ENCODE measurements around the gene COX19. TPM values are rescaled to one million over a fixed set of nuclear protein-coding genes. Genes with fewer than 3 reads are reported as not detected.

Gene COX19
- polyA plus RNA-seq, 1 of the 3 experiments (the other 2 are of a cell fraction) = 7.6 TPM

DNA sequence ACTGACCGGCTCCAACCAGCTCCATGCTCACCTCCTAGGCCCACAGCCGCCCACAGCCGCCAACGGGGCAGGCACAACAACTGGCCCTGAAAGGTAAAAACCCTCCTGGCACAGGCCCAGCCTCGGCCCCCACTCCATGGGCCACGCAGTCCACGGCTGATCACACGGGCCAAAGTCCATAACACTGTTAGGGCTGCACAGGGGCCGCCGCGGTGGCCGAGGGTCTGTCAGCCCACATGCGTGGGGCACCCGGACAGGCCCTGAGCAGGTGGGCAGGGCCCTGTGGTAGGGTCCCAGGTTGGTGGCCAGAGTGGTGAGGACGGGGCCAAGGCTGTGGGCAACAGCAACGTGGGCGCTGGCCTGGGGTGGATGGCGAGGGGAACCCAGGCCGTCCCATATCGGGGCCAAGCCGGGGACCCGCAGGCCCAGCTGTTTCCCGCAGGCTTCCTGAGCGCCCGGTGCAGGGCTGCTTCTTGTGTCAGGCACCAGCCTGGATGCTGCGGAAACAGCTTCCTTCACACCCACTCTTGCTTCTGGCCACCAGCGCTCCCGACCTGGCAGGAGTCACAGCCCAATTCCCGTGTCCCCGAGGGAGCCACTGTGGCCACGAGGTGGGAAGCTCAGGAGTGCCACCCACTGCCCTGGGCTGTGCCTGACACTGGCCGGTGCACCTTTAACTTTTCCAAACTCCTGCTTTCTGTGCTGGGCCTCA lies 36.8 kb upstream of the COX19 start:
- H3K4me3 ChIP-seq (ENCODE audit: low read depth in 2 of 2, low read length in 1 of 2) = no peak overlapping the region
- WGBS (ENCODE audit: low lambda C conversion rate) = 93% methylated on average over 20 of the region's 32 CpGs
- H3K9me3 ChIP-seq = no peaks in the 10 kb centered on the region
- no peak overlapping the region for H3K9ac ChIP-seq
- POLR2A ChIA-PET = no interaction called here
- no peak for TF ChIP-seq GABPA (IDR thresholded peaks at IDR 0.05; ENCODE audit: low read depth)
- no peak for TF ChIP-seq TCF12 (IDR thresholded peaks at IDR 0.05)
- TF ChIP-seq NRF1 (IDR thresholded peaks at IDR 0.05; ENCODE audit: low read depth, low read length) = no peak
- H3K27me3 ChIP-seq (ENCODE audit: insufficient read depth) = no peaks in the 10 kb centered on the region
- H3F3A ChIP-seq (replicated peaks; ENCODE audit: insufficient read depth) = peaks cover 8% of the 10 kb centered on the region
- H3K9me2 ChIP-seq = no peaks in the 10 kb centered on the region
- H3K4me1 ChIP-seq (ENCODE audit: control insufficient read depth in 1 of 2, insufficient read depth in 2 of 2, low read depth in 1 of 2, low read length in 1 of 2) = peaks cover 0 to 3% of the 10 kb centered on the region in 2 experiments; a peak in 1 of 4 replicates
- H3K36me3 ChIP-seq (replicated peaks in 1 of 2; ENCODE audit: control insufficient read depth in 1 of 2, insufficient read depth in 2 of 2, low read length in 1 of 2) = peaks cover 8 to 18% of the 10 kb centered on the region in 2 experiments
- CTCF ChIA-PET = interaction anchor here (1.2 to 5.4 kb wide), 4 partner anchors 19 to 142 kb away, joined by 3 to 36 read pairs (median 6); no protein-coding TSS in a partner anchor
- peaks cover 84% of the 10 kb centered on the region for H4K20me1 ChIP-seq (ENCODE audit: insufficient read depth)
- DNase-seq = no peak
- no peak overlapping the region for H3K4me2 ChIP-seq
- no peak overlapping the region for H3K27ac ChIP-seq (ENCODE audit: low read depth in 2 of 2, low read length in 1 of 2)
- H3K79me2 ChIP-seq (ENCODE audit: insufficient read depth) = peaks cover 49% of the 10 kb centered on the region; the same call in 1 of the 2 replicates
- no peak overlapping the region for H2AFZ ChIP-seq (ENCODE audit: low read depth)

DNA sequence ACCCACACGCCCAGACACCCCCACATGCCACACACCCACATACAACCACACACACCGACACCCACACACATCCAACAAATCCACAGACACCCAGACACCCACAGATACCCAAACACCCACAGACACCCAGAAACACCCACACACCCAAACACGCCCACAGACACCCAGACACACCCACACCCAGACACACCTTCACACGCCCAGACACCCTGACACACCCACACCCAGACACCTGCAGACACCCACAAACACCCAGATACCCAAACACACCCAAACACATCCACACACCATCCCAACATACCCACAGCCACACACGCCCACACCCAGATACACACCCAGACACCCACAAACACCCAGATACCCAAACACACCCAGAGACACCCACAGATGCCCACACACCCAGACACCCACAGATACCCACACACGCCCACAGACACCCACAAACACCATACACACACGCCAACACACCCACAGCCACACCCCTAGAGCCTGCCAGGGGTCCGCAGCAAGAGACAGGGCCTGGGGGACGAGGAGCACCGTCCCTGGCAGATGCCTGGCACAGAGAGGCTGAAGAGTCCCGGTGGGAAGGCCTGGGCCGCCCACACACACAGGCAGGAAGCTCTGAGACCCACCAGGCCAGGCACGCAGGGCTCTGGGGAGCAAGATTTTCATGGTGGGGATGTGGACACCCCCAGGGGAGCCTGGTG lies 36.1 kb upstream of the COX19 start:
- ChIA-PET POLR2A (no interaction called here), CTCF (interaction anchor here (5.4 kb wide), 1 partner anchor 19 kb away, joined by 36 read pairs; no protein-coding TSS in a partner anchor)
- no peak overlapping the region for H2AFZ ChIP-seq (ENCODE audit: low read depth)
- 94% methylated on average over 12 of the region's 13 CpGs for WGBS (ENCODE audit: low lambda C conversion rate)
- no peaks in the 10 kb centered on the region for H3K9me2 ChIP-seq
- DNase-seq = no peak
- no peaks in the 10 kb centered on the region for H3K9me3 ChIP-seq
- H3K4me2 ChIP-seq = no peak overlapping the region
- H3K9ac ChIP-seq = no peak overlapping the region
- no peaks in the 10 kb centered on the region for H3K27me3 ChIP-seq (ENCODE audit: insufficient read depth)
- H3K36me3 ChIP-seq (replicated peaks in 1 of 2; ENCODE audit: control insufficient read depth in 1 of 2, insufficient read depth in 2 of 2, low read length in 1 of 2) = peaks cover 8 to 24% of the 10 kb centered on the region in 2 experiments
- H3F3A ChIP-seq (replicated peaks; ENCODE audit: insufficient read depth) = peaks cover 8% of the 10 kb centered on the region
- H3K4me3 ChIP-seq (ENCODE audit: low read depth in 2 of 2, low read length in 1 of 2) = no peak overlapping the region
- H4K20me1 ChIP-seq (ENCODE audit: insufficient read depth) = peaks cover 79% of the 10 kb centered on the region
- H3K27ac ChIP-seq (ENCODE audit: low read depth in 2 of 2, low read length in 1 of 2) = no peak overlapping the region
- peaks cover 0 to 3% of the 10 kb centered on the region in 2 experiments; a peak in 1 of 4 replicates for H3K4me1 ChIP-seq (ENCODE audit: control insufficient read depth in 1 of 2, insufficient read depth in 2 of 2, low read depth in 1 of 2, low read length in 1 of 2)
- peaks cover 49% of the 10 kb centered on the region; the same call in 1 of the 2 replicates for H3K79me2 ChIP-seq (ENCODE audit: insufficient read depth)
- TF ChIP-seq, protein P1, sequence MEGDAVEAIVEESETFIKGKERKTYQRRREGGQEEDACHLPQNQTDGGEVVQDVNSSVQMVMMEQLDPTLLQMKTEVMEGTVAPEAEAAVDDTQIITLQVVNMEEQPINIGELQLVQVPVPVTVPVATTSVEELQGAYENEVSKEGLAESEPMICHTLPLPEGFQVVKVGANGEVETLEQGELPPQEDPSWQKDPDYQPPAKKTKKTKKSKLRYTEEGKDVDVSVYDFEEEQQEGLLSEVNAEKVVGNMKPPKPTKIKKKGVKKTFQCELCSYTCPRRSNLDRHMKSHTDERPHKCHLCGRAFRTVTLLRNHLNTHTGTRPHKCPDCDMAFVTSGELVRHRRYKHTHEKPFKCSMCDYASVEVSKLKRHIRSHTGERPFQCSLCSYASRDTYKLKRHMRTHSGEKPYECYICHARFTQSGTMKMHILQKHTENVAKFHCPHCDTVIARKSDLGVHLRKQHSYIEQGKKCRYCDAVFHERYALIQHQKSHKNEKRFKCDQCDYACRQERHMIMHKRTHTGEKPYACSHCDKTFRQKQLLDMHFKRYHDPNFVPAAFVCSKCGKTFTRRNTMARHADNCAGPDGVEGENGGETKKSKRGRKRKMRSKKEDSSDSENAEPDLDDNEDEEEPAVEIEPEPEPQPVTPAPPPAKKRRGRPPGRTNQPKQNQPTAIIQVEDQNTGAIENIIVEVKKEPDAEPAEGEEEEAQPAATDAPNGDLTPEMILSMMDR (IDR thresholded peaks at IDR 0.05) = no peak
- no peak for TF ChIP-seq NRF1 (IDR thresholded peaks at IDR 0.05; ENCODE audit: low read depth, low read length)
- TF ChIP-seq, protein P2, sequence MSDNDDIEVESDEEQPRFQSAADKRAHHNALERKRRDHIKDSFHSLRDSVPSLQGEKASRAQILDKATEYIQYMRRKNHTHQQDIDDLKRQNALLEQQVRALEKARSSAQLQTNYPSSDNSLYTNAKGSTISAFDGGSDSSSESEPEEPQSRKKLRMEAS (IDR thresholded peaks at IDR 0.05; ENCODE audit: low read depth) = no peak
- no peak for TF ChIP-seq RCOR1 (IDR thresholded peaks at IDR 0.05; ENCODE audit: low read length)
- no peak for TF ChIP-seq YY1 (IDR thresholded peaks at IDR 0.05; ENCODE audit: low read depth)
- TF ChIP-seq NFIC (IDR thresholded peaks at IDR 0.05; ENCODE audit: borderline replicate concordance) = no peak
- TF ChIP-seq TAF1 (IDR thresholded peaks at IDR 0.05; ENCODE audit: borderline replicate concordance, low read depth, low read length) = no peak
- no peak for TF ChIP-seq SIN3A (IDR thresholded peaks at IDR 0.05; ENCODE audit: borderline replicate concordance, low read depth, low read length)
- no peak for TF ChIP-seq TEAD4 (IDR thresholded peaks at IDR 0.05; ENCODE audit: borderline replicate concordance, insufficient read depth)
- TF ChIP-seq POLR2AphosphoS5 (IDR thresholded peaks at IDR 0.05; ENCODE audit: low read depth, low read length) = no peak
- TF ChIP-seq GABPA (IDR thresholded peaks at IDR 0.05; ENCODE audit: low read depth) = no peak
- TF ChIP-seq, protein P3, sequence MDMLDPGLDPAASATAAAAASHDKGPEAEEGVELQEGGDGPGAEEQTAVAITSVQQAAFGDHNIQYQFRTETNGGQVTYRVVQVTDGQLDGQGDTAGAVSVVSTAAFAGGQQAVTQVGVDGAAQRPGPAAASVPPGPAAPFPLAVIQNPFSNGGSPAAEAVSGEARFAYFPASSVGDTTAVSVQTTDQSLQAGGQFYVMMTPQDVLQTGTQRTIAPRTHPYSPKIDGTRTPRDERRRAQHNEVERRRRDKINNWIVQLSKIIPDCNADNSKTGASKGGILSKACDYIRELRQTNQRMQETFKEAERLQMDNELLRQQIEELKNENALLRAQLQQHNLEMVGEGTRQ (IDR thresholded peaks at IDR 0.05; ENCODE audit: borderline replicate concordance, low read depth, low read length) = no peak
- TF ChIP-seq, protein P4, sequence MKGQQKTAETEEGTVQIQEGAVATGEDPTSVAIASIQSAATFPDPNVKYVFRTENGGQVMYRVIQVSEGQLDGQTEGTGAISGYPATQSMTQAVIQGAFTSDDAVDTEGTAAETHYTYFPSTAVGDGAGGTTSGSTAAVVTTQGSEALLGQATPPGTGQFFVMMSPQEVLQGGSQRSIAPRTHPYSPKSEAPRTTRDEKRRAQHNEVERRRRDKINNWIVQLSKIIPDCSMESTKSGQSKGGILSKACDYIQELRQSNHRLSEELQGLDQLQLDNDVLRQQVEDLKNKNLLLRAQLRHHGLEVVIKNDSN (IDR thresholded peaks at IDR 0.05; ENCODE audit: borderline replicate concordance, low read depth) = no peak
- no peak for TF ChIP-seq GATA2 (CRISPR knock-in tag; IDR thresholded peaks at IDR 0.05)
- TF ChIP-seq, protein P5, sequence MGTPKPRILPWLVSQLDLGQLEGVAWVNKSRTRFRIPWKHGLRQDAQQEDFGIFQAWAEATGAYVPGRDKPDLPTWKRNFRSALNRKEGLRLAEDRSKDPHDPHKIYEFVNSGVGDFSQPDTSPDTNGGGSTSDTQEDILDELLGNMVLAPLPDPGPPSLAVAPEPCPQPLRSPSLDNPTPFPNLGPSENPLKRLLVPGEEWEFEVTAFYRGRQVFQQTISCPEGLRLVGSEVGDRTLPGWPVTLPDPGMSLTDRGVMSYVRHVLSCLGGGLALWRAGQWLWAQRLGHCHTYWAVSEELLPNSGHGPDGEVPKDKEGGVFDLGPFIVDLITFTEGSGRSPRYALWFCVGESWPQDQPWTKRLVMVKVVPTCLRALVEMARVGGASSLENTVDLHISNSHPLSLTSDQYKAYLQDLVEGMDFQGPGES (IDR thresholded peaks at IDR 0.05; ENCODE audit: low read depth, low read length) = no peak
- no peak for TF ChIP-seq EP300 (IDR thresholded peaks at IDR 0.05; ENCODE audit: borderline replicate concordance in 1 of 2, low read depth in 1 of 2, low read length in 1 of 2)
- TF ChIP-seq, protein P6, sequence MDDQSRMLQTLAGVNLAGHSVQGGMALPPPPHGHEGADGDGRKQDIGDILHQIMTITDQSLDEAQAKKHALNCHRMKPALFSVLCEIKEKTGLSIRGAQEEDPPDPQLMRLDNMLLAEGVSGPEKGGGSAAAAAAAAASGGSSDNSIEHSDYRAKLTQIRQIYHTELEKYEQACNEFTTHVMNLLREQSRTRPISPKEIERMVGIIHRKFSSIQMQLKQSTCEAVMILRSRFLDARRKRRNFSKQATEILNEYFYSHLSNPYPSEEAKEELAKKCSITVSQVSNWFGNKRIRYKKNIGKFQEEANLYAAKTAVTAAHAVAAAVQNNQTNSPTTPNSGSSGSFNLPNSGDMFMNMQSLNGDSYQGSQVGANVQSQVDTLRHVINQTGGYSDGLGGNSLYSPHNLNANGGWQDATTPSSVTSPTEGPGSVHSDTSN (IDR thresholded peaks at IDR 0.05) = no peak
